Amygdala (tissue), 56 donors: Measurements from ENCODE around the gene CPNE7.
A peak's percentile ranks its signal among the peaks of the same experiment; 100 is the strongest.
"Not testable (repeated sequence)": the region's sequence is repeated elsewhere in the genome, so short reads cannot be mapped to it uniquely, and the experiment has no call there.

Source experiments
- DNase-seq, 56 donors: peaks; one replicate each; lab custom pipeline; 2025; lab: John Stamatoyannopoulos, UW

CPNE7 gene

DNA sequence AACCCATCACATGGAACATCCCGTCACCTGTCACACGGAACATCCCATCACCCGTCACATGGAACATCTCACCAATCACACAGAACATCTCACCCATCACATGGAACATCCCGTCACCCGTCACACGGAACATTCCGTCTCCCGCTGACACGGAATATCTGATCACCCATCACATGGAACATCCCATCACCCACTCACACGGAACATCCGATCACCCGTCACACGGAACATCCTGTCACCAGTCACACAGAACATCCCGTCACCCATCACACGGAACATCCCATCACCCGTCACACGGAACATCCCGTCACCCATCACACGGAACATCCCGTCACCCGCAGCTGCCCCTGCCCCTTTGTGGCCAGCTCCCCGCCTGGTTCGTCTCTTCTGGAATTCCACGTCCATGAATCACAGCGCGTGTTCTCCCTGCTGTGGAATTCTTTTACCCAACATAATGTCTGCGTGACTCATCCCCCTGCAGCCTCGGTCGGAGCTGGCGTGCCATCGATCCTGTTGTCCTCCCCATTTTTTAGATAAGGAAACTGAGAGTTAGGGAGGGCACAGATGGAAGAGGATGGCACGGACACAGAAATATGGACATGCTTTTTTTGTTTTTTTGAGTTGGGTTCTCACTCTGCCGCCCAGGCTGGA, 5.6 kb downstream of the CPNE7 start:
- no peak for DNase-seq

DNA sequence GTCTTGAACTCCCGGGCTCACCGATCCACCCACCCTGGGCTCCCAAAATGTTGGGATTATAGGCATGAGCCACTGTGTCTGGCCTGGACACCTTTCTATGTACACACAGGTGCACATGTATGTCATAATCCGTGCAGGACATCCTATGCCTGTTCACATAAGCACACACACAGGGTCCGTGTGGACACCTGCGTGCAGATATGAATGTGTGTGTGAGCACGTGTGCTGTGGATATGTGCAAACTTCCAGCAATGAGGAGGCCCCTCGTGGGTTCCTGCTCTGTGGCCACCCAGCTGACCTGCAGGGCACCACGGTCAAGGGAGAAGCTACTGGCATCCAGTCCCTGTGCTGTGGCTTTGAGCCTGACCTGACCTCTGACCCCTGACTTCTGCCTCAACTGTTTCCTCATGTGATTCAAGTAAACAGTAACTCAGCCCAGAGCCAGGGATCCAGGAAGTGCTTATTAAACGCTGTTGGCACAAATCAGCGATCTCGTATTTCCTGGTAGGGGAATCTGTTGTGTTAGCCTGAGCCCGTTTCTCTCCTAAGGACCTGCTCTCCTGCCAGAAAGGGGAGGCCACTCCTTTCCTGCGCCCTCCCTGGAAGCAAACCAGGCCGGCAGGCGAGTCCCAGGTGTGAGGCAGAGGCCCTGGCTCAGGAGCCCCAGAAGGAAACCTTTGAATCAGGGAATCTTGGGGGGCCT, 6.5 kb downstream of the CPNE7 start:
- no peak for DNase-seq

DNA sequence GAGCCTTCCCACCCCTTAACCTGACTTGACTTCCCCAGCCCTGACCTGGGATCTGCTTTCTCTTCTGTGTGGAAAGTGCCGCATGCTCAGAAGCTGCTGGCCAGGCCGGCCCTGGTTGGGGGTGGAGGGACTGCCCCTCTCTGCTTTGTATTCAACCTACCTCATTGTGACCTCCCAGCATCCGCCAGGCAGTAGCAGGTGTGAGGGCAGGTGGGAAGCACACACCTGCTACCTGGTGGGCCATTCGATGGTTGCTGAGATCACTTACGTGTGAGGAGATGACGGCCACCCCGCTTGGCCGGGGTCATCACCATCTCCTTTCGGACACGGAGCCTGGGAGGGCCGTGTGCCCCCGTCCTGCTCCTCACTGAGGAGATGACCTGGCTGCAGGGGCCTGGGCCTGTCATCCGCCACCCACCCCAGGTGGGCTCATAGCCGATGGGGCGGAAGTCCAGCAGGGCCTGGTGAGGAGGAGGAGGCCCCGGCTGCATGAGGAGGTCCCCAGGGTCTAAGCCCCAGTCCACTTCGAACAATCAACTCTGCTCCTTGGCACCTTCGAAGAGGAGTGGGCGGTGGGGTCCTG, 7.1 kb downstream of the CPNE7 start:
- no peak for DNase-seq

DNA sequence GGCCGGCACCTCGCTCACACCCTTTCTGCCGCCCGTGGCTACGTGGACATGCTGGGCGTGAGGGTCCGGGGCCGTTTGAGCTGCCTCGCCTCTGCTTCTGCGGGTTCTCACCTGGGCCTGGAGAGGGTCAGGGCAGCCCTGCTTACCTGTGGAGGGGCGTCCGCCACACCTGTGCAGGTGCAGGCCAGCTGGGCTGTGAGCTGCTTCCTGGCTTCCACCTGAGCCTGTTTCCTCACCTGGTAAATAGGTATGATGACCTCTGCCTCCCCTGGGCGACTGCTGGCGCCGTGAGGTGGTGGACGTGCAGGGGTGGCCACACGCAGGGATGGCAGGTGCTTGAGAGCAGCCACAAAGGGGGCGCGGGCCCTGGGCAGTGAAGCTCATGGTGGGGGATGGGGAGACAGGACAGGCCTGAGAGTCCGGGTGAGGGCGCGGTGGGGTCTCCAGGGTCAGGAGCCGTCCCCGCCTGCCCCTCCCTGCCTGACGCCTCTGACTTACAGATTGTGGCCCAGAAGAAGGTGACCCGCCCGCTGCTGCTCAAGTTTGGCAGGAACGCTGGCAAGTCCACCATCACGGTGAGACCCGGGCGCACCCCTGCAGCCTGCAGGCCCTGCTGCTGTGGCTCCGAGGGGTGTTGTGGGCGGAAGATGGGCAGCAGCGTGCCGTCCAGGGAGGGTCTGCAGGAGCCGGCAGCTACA, 7.8 kb downstream of the CPNE7 start:
- DNase-seq: no peak

DNA sequence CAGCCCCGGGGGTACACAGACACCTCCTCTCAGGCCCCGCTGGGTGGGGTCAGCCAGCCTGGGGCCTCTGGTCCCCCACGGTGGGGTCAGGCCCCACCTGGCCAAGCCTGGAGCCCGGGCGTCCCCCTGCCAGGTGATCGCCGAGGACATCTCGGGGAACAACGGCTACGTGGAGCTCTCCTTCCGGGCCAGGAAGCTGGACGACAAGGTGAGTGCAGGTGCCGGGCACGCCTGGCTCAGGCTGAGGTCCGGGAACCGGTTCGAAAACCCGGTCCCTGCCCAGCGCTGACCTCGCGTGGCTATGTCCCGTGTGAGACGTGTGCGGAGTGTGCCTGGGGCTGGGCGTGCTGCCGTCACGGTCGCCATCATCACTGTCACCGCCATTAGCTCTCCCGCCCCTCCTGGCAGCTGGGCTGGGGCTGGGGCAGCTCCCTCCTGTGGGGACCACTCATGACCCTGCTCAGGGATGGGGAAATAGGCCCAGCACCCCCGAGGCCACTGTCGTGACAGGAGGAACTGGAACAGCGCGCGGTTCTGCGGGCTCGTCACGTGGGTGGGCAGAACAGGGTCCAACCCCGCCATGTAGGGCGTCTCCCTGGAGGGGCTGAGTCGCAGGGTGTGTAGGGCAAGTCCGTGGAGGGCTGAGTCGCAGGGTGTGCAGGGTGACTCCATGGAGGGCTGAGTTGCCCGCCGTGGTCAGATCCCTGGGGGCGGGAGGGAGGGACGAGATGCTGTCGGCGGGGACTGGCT, 8.5 kb downstream of the CPNE7 start:
- DNase-seq: no peak

DNA sequence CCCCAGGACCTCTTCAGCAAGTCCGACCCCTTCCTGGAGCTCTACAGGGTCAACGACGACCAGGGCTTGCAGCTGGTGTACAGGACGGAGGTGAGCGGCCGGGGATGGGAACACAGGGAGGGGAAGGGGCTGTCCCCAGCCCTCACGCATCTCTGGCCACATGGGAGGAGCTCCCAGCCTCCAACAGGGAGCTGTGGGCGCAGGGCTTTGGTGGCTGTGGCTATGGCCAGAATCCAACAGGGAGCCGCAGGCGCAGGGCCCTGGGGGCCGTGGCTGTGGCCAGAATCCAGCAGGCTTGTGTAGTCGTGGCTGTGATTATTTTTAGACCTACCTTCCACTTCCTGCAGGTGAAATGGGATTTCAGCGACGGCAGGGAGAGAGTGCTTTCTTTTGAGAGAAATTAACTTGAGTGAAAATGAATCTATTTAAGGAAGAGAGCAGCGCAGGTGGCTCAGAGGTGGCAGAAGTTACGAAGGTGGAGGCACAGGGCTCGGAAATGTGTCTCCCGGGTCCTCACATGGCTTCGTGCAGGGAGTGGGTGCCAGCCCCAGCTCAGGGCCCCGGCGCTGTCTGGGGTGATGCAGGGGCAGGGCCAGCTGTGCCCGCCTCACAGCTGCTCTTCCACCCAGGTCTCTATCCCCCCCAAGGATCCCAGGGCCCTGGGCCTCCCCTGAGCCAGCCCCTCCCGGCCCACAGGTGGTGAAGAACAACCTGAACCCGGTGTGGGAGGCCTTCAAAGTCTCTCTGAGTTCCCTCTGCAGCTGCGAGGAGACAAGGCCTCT, 9.4 kb downstream of the CPNE7 start:
- DNase-seq: no peak

DNA sequence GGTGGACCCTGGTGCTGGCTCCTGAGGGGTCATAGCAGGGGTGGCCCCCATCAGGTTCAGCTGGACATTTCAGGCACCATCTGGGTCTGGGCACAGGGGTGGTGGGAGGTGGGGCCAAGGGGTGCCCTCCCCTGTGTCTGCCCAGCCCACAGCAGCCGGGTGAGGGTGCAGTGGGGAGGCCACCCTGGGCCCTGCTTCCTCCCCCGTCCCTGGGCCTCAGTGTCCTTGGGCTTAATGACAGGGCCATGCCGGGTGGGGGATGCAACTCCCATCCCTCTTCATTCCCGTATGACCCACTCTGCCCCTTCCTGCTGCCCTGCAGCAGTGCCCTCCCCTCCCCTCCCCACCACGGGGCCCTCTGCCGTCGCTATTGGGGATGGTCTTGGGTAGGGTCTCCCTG, 10.7 kb downstream of the CPNE7 start:
- no peak for DNase-seq

DNA sequence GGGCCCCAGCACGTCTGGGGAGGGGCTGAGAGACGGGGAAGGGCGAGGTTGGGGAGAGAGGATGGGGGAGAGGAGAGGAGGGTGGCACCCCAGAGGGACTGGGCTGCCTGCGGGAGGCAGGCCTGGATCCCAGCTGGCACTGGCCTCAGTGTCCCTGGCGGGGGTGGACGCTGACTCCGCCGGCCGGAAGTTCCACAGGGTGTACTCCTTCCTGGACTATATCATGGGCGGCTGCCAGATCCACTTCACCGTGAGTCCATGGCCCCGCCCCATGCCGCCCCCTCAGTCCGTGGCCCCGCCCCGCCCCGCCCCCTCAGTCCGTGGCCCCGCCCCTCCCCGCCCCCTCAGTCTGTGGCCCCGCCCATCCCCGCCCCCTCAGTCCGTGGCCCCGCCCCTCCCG, 11.3 kb downstream of the CPNE7 start:
- DNase-seq: peak in 1 of 56 donors; percentile 28

DNA sequence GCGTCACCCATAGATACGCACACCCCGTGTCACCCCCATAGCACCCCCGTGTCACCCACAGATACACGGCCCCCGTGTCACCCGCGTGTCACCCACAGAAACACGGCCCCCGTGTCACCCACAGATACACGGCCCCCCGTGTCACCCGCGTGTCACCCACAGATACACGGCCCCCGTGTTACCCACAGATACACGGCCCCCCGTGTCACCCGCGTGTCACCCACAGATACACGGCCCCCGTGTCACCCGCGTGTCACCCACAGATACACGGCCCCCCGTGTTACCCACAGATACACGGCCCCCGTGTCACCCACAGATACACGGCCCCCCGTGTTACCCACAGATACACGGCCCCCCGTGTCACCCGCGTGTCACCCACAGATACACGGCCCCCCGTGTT, 12.1 kb downstream of the CPNE7 start:
- not testable (repeated sequence) for DNase-seq

DNA sequence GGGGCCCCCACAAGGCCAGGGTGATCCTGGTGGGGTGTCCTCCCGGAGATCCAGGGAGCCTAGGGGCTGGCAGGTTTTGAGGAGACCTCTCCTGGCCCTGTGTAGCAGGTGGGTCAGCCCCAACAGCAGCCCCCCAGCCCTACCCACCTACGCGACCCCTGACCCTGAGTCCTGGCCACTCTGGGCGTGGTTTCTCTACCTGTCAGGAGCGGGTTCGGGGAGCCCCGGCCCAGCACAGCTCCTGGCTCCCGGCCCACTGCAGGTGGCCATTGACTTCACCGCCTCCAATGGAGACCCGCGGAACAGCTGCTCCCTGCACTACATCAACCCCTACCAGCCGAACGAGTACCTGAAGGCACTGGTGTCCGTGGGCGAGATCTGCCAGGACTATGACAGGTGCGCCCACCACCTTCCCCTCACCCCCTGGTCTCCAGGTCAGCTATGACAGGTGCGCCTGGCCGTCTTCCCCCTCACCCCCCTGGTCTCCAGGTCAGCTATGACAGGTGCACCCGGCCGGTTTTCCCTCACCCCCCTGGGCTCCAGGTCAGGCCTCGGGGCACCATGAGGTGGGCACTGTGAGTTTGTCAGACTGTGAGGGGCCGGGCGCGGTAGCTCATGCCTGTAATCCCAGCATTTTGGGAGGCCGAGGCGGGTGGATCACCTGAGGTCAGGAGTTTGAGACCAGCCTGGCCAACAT, 13.0 kb downstream of the CPNE7 start:
- no peak for DNase-seq

DNA sequence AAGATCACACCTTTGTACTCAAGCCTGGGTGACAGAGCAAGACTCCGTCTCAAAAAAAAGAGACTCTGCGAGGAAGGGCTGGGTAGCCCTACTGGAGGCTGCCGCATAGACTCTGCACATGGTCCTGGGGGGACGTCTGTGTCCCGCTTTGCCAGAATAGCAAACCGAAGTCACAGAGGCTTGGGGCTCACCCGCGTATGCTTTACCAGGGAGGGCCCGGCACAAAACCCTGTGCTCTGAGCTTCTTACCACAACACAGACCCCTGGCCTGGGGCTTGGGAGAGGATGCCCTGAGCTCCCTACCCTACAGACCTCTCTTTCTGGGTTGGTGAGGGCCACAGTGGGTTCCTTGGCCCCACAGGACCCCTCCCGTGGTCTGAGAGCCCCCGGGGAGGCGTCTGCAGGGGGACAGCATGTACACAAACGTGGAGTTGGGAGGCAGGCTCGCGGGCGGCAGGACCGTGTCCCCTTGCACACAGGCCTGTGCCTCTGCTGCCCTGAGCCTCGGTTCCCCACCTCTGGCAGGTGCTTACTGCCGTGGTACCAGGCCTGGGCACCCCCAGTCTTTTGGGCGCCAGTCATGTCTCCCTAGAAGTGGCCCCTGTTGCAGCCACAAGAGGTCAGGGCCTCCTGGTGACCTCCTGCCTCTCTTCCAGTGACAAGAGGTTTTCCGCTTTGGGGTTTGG, 13.8 kb downstream of the CPNE7 start:
- DNase-seq: no peak

DNA sequence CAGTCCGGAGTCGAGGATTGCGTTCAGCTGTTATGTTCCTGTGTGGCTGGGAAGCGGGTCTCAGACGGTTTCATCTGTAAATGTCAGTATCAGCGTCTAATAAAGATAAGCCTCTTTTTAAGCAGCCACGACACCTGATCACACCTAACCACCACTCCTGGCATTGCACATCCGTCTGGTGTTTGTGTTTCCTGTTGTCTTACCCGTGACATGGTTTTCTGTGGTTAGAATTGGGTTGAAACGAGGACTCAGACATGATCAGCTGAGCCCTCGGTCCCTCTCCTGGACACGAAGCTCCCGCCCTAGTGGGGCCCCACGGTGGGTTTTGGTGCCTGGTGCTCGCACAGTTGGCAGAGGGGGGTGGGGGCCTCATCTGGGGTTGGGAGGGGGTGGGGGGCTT, 18.3 kb downstream of the CPNE7 start:
- DNase-seq: no peak

DNA sequence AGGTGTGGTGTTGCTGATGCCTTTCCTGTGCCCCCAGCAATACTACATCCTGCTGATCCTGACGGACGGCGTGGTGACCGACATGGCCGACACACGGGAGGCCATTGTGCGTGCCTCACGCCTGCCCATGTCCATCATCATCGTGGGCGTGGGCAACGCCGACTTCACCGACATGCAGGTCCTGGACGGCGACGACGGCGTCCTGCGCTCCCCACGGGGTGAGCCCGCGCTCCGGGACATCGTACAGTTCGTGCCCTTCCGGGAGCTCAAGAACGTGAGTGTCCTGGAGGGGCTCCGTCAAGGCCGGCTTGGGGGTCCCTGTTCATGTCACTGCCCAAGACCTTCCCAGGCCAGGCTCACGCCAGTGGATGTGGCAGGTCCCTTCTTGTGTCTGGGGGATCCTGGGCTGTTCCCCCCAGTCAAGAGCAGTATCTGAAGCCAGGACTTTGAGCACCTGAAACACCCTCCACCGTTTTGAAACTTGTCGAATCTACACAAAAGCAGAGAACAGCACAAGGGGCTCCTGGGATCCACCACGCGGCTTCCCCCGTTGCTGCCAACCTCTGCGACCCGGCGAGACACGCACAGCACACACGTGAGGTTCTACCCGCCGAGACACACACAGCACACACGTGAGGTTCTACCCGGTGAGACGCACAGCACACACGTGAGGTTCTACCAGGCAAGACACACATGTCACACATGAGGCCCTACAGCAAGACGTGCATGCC, 19.9 kb downstream of the CPNE7 start:
- no peak for DNase-seq

DNA sequence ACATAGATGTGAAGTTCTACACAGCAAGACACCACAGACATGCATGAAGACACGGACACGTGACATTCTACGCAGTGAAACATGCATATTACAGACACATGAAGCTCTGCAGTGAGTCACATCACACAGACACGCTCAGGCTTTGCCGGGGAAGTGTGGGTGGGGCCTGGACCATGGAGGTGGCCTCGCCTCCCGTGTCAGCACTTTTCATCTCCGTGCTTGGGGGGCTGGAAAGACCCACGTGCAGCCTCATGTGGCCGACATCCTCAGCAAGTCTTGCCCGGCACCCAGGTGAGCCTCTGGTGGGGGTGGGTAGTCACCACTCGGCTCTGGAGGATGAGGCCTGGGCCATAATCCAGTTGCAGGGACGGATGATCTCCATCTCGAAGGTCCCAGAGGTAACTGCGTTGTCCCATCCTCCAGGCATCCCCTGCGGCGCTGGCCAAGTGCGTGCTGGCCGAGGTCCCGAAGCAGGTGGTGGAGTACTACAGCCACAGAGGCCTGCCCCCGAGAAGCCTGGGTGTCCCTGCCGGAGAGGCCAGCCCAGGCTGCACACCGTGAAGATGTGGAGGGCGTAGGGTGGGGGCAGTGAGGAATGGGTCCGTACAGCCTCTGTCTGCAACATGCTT, 20.6 kb downstream of the CPNE7 start:
- no peak for DNase-seq

DNA sequence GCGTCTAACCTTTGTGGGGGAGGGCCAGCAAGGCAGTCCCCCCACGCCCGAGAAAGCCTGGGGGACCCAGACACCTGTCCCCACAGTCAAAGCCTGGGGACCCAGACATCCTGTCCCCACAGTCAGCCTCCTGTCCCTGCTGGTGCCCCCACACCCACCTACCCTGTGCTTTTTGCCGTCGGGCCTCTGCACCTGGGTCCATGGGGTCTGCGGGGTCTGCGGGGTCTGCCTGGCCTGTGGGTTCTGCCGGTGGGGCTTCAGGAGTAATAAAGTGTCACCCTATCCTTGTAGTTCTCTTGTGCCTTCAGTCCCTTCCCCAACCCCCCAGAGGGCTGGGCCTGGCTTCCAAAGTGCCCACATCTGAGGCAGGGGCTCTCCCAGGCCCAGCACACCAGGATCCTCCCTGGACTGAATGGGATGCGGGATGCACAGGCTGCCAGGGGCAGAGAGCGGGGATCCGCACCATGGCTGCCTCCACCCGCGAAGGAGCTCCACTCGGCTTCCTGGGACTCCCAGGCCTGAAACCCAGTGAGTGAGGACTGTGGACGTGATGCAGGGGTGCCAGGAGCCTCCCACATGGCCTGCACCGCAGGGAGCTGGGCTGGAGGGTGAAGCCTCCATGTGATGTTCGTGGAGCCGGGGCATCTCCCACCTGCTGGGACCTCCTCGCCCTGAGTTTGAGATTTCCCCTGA, 21.5 kb downstream of the CPNE7 start:
- DNase-seq: no peak

DNA sequence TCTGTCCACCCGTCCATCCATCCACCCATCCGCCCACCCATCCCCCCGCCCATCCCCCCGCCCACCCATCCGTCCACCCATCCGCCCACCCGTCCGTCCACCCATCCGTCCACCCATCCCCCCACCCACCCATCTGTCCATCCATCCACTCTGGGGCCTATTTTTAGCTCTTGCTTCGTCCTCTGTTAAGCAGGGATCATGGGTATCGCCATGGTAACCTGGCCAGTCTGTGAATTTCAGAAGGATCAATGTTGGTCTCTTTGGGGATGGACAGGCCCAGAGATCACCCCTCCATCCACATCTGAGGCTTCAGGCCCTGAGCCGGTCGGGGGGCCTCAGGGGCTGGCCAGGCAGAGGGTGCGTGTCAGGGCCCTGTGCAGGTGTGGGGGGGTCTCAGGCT, 22.6 kb downstream of the CPNE7 start:
- DNase-seq: no peak

DNA sequence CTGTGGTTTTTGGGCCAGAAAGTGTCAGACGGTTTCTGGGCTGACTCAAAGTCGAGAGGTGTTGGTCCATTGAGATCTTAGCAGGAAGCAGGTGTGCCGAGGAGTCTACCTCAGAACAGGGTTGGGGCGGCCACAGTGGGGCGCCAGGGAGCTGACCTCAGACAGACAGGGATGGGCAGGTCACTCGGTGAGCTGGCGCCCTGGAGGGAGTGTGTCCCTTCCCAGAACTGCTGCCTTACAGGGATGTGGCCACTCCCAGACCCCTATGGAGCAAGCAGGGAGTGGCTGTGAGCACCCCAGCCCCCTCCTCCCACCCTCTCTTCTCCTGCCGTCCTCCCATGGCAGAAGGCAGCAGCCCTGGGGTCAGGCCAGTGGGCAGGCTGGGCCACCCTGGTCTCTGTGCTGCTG, 23.9 kb downstream of the CPNE7 start:
- DNase-seq: no peak
